ACHN (cell line): ENCODE measurements around the gene ASB5.

Source experiments
- DNase-seq: peaks from one replicate; pipeline ENCODE4 v3.0.0-alpha.2; 2015
- in situ Hi-C: cut with HindIII; loops from 2 replicates; pipeline ENCODE4 v1.10.0; 2017; ENCODE audit warnings: low sequenced_read_pairs, low pct_ligation_motif_present, low pct_unique_long_range_greater_than_20kb

ASB5 gene

GRCh38 chr4:176189891-176190795 lies 78.9 kb downstream of the ASB5 start:
- DNase-seq: no peak
- in situ Hi-C loops: no loop called here

DNA sequence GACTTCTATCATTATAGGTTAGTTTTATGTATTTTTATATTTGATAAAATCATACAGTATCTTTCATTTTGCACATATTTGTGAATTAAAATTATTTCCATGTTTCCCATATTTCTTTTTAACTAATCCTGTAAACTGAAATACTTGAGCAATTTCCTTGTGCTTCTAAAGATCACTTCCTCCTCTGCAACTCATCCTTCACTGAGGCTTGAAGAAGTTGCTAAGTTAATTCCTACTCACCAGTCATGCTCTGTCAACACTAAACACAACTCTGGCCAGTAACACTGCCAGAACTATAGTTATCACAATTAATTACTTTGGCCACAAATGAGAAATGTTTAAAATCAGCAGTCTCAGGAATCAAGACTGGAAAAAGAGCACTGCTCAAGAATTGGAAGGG lies 80.4 kb downstream of the ASB5 start:
- in situ Hi-C loops: no loop called here
- peak; percentile 19 for DNase-seq

GRCh38 chr4:176187624-176188023 lies 81.4 kb downstream of the ASB5 start:
- in situ Hi-C loops: no loop called here
- peak; percentile 57 for DNase-seq

DNA sequence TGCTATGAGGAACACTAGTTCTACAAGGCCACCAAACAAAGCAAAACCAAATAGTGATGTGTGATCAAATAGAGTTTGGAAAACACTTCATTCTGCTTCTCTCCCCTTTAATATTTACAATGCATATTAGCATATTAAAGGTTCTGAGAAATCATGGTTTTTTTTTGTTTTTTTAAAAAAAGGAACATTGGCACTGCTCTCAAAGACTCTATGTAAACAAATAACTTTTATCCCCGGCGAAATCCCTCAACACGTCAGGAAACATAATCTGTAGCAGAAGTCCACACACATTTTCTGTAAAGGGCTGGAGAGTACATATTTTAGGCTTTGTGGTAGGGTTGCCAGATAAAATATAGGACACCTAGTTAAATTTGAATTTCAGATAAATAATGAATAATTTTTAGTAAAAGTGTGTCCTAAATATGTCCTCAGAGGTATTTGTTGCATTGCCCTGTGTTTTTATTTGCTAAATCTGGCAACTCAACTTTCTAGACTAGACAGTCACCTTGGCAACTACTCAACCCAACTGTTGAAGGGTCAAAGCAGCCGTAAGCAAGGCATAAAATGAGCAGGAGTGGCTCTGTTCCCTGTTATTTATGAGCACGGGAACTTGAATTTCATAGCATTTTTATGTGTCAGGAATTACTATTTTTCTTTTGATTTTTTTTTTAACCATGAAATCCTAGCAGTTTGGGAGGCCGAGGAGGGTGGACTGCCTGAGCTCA lies 82.2 kb downstream of the ASB5 start:
- DNase-seq: no peak
- in situ Hi-C loops: no loop called here

- in situ Hi-C loops: no loop called here
- DNase-seq: no peak
Measured at GRCh38 chr4:176186067-176186466, 83.0 kb downstream of the ASB5 start.

GRCh38 chr4:176185051-176185450 lies 84.0 kb downstream of the ASB5 start:
- no peak for DNase-seq
- in situ Hi-C loops: no loop called here
